NCI-H226 (cell line): Measurements from ENCODE around the gene LHFPL3.
"Not testable (repeated sequence)": the region's sequence is repeated elsewhere in the genome, so short reads cannot be mapped to it uniquely, and the experiment has no call there.

Experiments
- DNase-seq: peaks from one replicate; pipeline ENCODE4 v3.0.0-alpha.2; 2015

LHFPL3 gene

GRCh38 chr7:104497379-104497967 is 169.1 kb downstream of the LHFPL3 start:
- no peak for DNase-seq

DNA sequence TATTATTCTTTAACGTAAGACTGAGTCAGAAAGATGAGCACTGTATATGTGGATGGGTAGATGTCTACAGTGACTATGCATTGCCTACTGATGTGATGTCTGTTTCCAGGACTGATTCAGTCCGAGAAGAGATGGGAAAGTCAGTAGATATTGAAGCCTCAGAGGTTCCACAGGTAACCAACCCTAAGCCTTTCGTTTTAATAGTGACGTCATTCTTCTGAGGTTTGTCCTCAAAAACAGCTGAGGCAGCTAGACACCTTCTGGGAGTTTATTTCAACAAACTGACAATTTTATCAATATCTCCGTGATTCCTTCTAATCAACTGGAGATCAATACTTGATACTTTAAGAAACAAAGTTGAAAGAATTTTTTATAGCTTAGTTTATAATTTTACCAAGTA is 171.6 kb downstream of the LHFPL3 start:
- DNase-seq, result no peak

DNA sequence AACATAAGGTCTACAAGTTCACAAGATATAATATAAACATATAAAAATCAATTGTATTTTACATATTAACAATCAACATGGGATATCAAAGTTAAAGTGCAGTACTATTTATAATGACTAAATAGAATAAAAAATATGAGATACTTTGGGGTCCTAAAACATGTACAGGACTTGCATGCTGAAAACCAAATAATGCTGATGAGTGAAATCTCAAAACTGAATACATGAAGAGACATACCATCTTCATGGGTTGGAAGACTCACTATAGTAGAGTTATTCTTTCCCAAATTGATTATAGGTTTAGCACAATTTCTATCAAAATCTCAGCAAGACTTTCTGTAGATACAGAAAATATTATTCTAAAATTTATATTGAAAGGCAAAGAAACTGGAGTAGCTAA is 181.5 kb downstream of the LHFPL3 start:
- DNase-seq, result no peak

DNA sequence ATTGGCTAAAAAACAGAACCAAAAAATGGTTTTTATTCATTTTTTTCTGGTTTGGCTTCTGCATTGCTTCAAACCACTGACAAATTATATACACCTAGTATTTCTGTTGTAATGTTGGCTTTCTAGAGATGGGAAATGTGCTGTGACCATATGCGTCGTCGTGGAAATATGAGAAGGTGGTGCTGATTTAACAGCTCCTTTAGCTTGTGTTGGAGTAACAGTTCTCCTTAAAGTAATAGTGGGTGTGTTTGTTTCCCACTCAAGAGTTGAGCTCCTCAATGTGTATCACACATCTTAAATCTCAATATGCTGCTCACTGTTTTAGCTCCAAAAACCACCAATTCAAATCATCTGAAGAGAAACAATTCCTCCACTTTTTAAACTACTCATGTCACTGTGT is 196.4 kb downstream of the LHFPL3 start:
- DNase-seq, result no peak

DNA sequence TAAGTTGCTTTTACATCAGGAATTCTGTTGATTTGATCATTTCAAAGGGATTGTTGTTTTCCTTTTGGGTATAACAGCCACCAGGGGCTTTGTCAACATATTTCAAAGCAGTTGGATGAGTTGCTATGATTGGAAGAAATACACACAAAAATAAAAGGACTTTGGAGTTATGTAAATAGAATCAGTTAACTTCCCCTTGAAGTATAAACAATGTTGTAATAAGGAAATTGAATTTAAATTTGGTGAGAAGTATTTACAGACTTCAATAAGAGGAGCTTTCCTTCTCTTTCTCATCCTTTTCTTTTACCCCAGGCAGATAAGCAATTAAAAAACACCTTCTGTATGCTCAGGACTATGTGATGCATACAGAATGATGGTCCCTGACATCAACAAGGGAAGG is 199.7 kb downstream of the LHFPL3 start:
- DNase-seq, result no peak

- no peak for DNase-seq
These were observed 201.2 kb downstream of the LHFPL3 start for GRCh38 chr7:104529567-104529966.

DNA sequence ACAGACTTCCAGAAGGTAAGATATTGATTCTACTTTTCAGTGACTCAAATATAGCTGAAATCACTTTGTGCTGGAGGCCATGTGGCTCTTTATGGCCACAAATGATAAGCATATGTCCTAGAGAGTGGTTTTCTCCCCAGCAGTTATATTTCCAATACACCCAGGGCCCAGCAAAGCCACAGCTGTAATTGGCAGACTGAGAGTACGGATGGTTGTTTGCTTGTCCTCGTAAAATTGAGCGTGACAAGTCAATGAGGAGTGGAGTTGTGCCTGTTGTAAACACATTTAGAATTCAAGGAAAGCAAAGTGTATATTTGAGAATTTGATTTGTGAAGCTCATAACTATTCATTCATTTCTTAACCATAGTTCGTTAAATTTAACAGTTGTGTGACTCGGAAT is 201.8 kb downstream of the LHFPL3 start:
- no peak for DNase-seq

GRCh38 chr7:104534149-104534548 is 205.7 kb downstream of the LHFPL3 start:
- DNase-seq, result no peak

GRCh38 chr7:104535841-104536240 is 207.4 kb downstream of the LHFPL3 start:
- no peak for DNase-seq

GRCh38 chr7:104536956-104537355 is 208.6 kb downstream of the LHFPL3 start:
- no peak for DNase-seq

DNA sequence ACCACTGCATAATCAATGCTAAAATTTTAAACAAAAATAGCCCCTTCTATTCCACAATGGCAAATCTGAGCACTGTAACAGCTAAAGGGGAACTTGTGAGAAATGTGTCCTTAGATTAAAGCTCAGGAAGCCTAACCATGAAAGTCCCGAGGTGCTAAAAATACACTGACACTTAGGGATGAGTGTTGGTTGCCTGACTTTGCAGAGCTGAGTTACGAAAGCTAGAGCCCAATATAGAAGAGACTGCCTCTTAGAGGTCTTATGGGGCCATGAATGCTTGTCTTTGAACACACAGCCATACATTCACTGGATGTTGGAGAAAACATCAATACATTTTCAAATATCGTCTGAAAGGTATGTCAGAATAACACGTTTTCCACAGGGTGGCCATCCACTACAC is 209.7 kb downstream of the LHFPL3 start:
- no peak for DNase-seq

DNA sequence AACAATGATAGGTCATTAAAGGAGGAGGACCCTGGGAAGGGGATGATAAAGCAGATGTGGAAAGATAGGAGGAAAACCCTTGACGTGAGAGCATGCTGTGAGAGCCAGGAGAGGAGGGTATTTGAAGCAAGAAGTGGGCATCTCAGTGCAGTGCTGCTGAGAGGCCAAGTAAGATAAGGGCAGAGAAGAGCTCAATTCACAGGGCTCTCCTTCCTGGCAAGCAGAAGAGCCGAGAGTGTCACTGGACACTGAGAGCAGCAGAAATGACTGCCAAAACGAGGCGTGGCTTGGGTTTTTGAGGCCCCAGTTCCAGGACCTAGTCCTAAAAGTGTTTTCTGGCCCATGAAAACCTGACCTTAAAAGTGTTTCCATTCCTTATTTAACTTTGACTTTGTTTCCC is 213.5 kb downstream of the LHFPL3 start:
- DNase-seq, result no peak

- DNase-seq, result no peak
These were observed 220.5 kb downstream of the LHFPL3 start for GRCh38 chr7:104548861-104549260.

DNA sequence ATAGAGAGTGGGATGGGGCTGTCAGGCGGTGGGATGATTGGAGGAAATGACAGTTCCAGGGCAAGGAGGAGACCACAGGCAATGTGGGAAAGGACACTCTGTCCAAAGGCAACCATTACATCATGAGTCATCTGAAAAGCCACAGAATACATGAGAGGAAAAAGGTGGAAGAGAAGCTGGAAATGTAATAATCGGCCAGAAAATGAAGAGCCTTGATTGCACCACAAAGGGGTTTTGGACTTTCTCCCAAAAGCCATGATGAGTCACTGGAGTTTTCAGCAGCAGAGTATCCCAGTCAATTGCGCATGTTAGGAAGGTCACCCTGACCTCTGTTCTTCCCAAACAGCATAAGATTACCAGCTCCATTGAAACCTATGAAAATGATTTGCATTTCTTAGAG is 222.0 kb downstream of the LHFPL3 start:
- DNase-seq, result no peak

- no peak for DNase-seq
These were observed 222.8 kb downstream of the LHFPL3 start for GRCh38 chr7:104551226-104551625.

DNA sequence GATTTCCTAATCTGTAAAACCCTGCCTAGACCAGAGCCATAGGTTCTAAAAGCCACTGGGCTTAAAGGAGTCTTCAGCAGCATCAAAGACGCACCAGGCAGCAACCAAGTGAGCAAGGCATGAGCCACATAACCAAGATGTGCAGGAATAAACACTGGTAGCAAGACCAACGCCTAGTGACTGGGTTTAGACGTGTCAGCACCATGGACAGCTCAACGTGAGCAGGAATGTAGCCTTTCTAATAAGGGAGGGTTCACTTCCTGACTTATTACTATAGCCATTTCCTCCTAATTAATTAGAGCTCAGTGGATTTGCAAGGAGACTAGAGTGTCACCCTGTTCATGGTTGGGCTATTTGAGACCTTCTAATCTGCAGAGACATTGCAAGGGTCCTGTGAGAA is 223.7 kb downstream of the LHFPL3 start:
- DNase-seq, result peak; percentile 7

GRCh38 chr7:104553074-104553473 is 224.7 kb downstream of the LHFPL3 start:
- no peak for DNase-seq

- not testable (repeated sequence) for DNase-seq
These were observed 235.0 kb downstream of the LHFPL3 start for GRCh38 chr7:104563350-104563901.

- DNase-seq, result no peak
These were observed 241.3 kb downstream of the LHFPL3 start for GRCh38 chr7:104569751-104570150.

DNA sequence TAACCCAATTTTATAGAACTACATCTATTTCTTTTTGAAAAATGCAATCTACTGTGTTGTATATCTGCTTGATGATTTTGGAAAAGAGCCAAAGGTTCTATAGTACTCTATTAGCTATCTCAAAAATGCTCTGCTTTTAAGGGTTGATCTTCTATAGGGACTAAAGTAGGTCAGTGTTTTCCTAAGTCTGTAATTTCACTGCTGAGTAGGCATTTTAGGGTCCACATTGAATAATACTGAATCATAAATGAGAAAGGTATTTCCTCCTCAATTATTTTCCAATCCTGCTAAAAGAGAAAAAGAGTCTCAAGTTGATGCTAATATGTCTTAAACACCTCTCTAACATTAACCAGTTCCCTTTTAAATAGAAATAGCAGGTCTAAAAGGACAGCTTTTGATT is 244.2 kb downstream of the LHFPL3 start:
- DNase-seq, result no peak

GRCh38 chr7:104584620-104585019 is 256.2 kb downstream of the LHFPL3 start:
- DNase-seq, result no peak

GRCh38 chr7:104595591-104595990 is 267.2 kb downstream of the LHFPL3 start:
- DNase-seq, result not testable (repeated sequence)

- DNase-seq, result no peak
These were observed 275.6 kb downstream of the LHFPL3 start for GRCh38 chr7:104603957-104604356.

GRCh38 chr7:104604706-104605105 is 276.3 kb downstream of the LHFPL3 start:
- no peak for DNase-seq

DNA sequence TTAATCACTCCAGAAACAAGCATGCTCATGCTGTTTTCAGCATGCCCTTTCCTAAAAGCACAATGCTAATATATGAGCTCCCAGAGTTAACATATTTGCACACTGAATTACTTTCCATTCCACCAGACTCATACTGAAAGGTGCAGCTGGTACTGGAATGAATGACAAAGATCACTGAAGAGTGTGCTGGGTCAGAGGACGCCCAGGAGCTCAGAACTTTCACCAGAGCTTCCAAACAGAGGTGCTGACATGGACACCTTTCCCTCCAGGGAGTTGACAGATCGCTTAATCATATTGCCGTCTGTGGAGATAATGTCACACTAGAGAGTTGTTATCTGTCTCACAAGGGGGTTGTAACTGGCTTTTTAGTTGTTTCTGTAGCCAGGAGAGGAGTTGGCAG is 292.9 kb downstream of the LHFPL3 start:
- no peak for DNase-seq
